ENCODE results near the gene ZNF469. TPM values are rescaled to one million over a fixed set of nuclear protein-coding genes. Genes with fewer than 3 reads are reported as not detected.

ZNF469 gene
- total and polyA plus RNA-seq, 2 donors (not counting 3 experiments of a cell fraction or from before 2014, with no cell fraction given): 0.90 to 5.7 TPM

DNA sequence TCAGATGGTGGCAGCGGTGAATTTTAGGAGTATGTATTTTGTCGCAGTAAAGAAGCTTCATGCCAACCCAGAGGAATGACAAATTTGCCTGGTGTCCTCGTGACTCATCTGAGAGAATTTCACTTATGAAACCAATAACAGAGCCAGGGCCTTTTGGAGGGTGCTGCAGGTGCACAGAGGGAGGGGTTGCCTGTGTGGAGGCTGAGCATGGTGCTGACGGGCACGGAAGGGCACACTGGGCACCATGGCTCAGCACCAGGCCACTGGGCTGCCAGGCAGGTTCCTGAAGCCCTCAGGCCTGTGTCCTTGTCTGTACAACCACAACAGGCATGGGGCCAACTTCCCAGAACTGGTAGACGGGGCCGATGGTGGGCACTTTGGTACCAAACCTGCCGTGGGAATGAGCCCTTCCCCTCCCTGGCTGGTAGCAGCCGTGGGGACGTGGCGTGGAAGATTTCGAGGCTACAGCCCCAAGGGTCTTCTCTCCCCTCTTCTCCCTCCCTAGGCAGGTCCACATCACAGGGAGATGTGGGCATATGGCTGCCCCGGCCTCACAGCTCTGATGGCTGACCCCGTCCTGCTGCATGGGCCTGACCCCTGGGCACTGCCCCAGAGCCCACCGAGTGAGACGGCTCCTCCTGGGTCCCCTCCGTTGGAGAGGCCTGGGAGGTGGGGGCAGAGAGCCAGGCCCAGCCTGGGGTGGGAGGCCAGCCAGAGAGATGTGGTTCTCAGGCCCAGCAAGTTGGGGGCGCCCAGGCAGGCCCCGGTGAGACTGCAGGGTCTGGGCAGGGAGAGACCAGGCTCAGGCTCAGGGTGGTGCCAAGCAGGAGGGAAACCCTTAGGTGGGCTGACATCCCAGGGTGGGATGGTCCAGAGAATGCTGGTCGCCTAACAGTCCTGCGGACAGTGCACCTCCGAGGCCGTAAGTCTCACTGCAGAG, 30.2 kb upstream of the ZNF469 start:
- Histone ChIP-seq H3K4me2 (ENCODE audit: insufficient read depth, low read length) (no peak overlapping the region), H3K4me1 (ENCODE audit: control insufficient read depth, extremely low read depth, insufficient read depth, low read length) (no peaks in the 10 kb centered on the region), H3K9me1 (replicated peaks; ENCODE audit: control insufficient read depth, extremely low read depth, insufficient read depth, low read length) (no peaks in the 10 kb centered on the region), H3K79me2 (ENCODE audit: control insufficient read depth, insufficient read depth, low read length) (no peaks in the 10 kb centered on the region), H3K9me3 (replicated peaks; ENCODE audit: control insufficient read depth, insufficient read depth, low read length) (no peaks in the 10 kb centered on the region), H3K9ac (replicated peaks; ENCODE audit: extremely low read depth, insufficient read depth, low read length) (no peak overlapping the region), H3K27ac (ENCODE audit: insufficient read depth, low read depth, low read length) (no peak overlapping the region), H2AFZ (ENCODE audit: low read depth, low read length) (no peak overlapping the region), H3K36me3 (ENCODE audit: control insufficient read depth in 2 of 2, extremely low read depth in 1 of 2, insufficient read depth in 2 of 2, low read length in 2 of 2) (no peaks in the 10 kb centered on the region), H4K20me1 (replicated peaks; ENCODE audit: control insufficient read depth, extremely low read depth, insufficient read depth, low read length) (no peaks in the 10 kb centered on the region), H3K4me3 (replicated peaks in 1 of 3; ENCODE audit: insufficient read depth in 1 of 3, low read depth in 1 of 3, low read length in 3 of 3) (no peak overlapping the region), H3K27me3 (ENCODE audit: control insufficient read depth in 2 of 2, insufficient read depth in 2 of 2, low read length in 2 of 2) (no peaks in the 10 kb centered on the region)
- DNase-seq (ENCODE audit: low read depth, low spot score) (no peak), FAIRE-seq (no peak)
- POLR2A ChIA-PET: no interaction called here
- TF ChIP-seq MYC (IDR thresholded peaks at IDR 0.05; ENCODE audit: low read depth, low read length) (no peak), JUN (IDR thresholded peaks at IDR 0.05; ENCODE audit: borderline replicate concordance, insufficient read depth, insufficient read length, low read depth) (no peak), POLR2AphosphoS5 (IDR thresholded peaks at IDR 0.05; ENCODE audit: insufficient read depth, low read depth, low read length) (no peak), POLR2A (IDR thresholded peaks at IDR 0.05; ENCODE audit: low read depth, low read length) (no peak), GATA2 (IDR thresholded peaks at IDR 0.05; ENCODE audit: insufficient read depth, insufficient read length, low read depth, low read length) (no peak), FOS (IDR thresholded peaks at IDR 0.05; ENCODE audit: borderline replicate concordance, insufficient read depth, low read length) (no peak), EZH2 (IDR thresholded peaks at IDR 0.05; ENCODE audit: borderline replicate concordance, low read depth, low read length, severe bottlenecking) (no peak)
- TF ChIP-seq, protein P1, sequence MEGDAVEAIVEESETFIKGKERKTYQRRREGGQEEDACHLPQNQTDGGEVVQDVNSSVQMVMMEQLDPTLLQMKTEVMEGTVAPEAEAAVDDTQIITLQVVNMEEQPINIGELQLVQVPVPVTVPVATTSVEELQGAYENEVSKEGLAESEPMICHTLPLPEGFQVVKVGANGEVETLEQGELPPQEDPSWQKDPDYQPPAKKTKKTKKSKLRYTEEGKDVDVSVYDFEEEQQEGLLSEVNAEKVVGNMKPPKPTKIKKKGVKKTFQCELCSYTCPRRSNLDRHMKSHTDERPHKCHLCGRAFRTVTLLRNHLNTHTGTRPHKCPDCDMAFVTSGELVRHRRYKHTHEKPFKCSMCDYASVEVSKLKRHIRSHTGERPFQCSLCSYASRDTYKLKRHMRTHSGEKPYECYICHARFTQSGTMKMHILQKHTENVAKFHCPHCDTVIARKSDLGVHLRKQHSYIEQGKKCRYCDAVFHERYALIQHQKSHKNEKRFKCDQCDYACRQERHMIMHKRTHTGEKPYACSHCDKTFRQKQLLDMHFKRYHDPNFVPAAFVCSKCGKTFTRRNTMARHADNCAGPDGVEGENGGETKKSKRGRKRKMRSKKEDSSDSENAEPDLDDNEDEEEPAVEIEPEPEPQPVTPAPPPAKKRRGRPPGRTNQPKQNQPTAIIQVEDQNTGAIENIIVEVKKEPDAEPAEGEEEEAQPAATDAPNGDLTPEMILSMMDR (IDR thresholded peaks at IDR 0.05; ENCODE audit: extremely low read depth in 1 of 2, insufficient read depth in 1 of 2, low read depth in 1 of 2, low read length in 2 of 2): no peak
- TF ChIP-seq, protein P2, sequence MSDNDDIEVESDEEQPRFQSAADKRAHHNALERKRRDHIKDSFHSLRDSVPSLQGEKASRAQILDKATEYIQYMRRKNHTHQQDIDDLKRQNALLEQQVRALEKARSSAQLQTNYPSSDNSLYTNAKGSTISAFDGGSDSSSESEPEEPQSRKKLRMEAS (IDR thresholded peaks at IDR 0.05; ENCODE audit: insufficient read depth, insufficient read length): no peak
- dilution Hi-C loops (cut with MboI; ENCODE audit: extremely low pct_ligation_motif_present, low sequenced_read_pairs): no loop called here
- no TSS peak for BruUV-seq (replicated peaks)
- CTCF ChIA-PET: no interaction called here
- intact Hi-C loops (cut with micrococcal nuclease): no loop called here
